DMS79 treated with DMSO at 0.1 percent for 48 hours (cell line): ENCODE measurements around the gene RBMS3.
"Not testable (repeated sequence)": the region's sequence is repeated elsewhere in the genome, so short reads cannot be mapped to it uniquely, and the experiment has no call there.

ENCODE experiments used
- DNase-seq: peaks from one replicate; lab custom pipeline; 2025; lab: John Stamatoyannopoulos, UW

RBMS3 gene

GRCh38 chr3:29312395-29312794 is 31.5 kb downstream of the RBMS3 start:
- DNase-seq, result no peak

GRCh38 chr3:29312960-29313452 is 32.1 kb downstream of the RBMS3 start:
- no peak for DNase-seq

- no peak for DNase-seq
These were observed 33.3 kb downstream of the RBMS3 start for GRCh38 chr3:29313981-29314726.

GRCh38 chr3:29314727-29315088 is 33.8 kb downstream of the RBMS3 start:
- DNase-seq, result no peak

- DNase-seq, result no peak
These were observed 36.8 kb downstream of the RBMS3 start for GRCh38 chr3:29317659-29318173.

GRCh38 chr3:29318251-29318650 is 37.4 kb downstream of the RBMS3 start:
- DNase-seq, result no peak

- no peak for DNase-seq
These were observed 38.4 kb downstream of the RBMS3 start for GRCh38 chr3:29319262-29319661.

GRCh38 chr3:29319798-29320197 is 38.9 kb downstream of the RBMS3 start:
- DNase-seq, result no peak

- DNase-seq, result no peak
These were observed 41.7 kb downstream of the RBMS3 start for GRCh38 chr3:29322586-29322985.

- DNase-seq, result no peak
These were observed 43.3 kb downstream of the RBMS3 start for GRCh38 chr3:29324180-29324651.

GRCh38 chr3:29326540-29326939 is 45.7 kb downstream of the RBMS3 start:
- DNase-seq, result not testable (repeated sequence)

GRCh38 chr3:29329986-29330890 is 49.4 kb downstream of the RBMS3 start:
- no peak for DNase-seq

- DNase-seq, result no peak
These were observed 50.2 kb downstream of the RBMS3 start for GRCh38 chr3:29331035-29331434.

- no peak for DNase-seq
These were observed 50.8 kb downstream of the RBMS3 start for GRCh38 chr3:29331456-29332194.

- no peak for DNase-seq
These were observed 51.3 kb downstream of the RBMS3 start for GRCh38 chr3:29332195-29332637.

GRCh38 chr3:29333576-29333975 is 52.7 kb downstream of the RBMS3 start:
- no peak for DNase-seq

- DNase-seq, result no peak
These were observed 53.8 kb downstream of the RBMS3 start for GRCh38 chr3:29334706-29335105.

GRCh38 chr3:29335438-29335837 is 54.6 kb downstream of the RBMS3 start:
- peak; percentile 83 for DNase-seq

- no peak for DNase-seq
These were observed 55.1 kb downstream of the RBMS3 start for GRCh38 chr3:29335943-29336342.

- DNase-seq, result no peak
These were observed 56.7 kb downstream of the RBMS3 start for GRCh38 chr3:29337565-29337964.

- no peak for DNase-seq
These were observed 57.5 kb downstream of the RBMS3 start for GRCh38 chr3:29338377-29338776.
